ENCODE results near the gene HORMAD2. TPM values are rescaled to one million over a fixed set of nuclear protein-coding genes. Genes with fewer than 3 reads are reported as not detected.

The HORMAD2 gene
- total and polyA plus RNA-seq, 9 of the 15 experiments (the other 6 are each of a cell fraction or from before 2014, with no cell fraction given), result not detected

GRCh38 chr22:30043161-30043560 lies 37.1 kb upstream of the HORMAD2 start (continued):
- TF ChIP-seq SNRNP70 (optimal IDR thresholded peaks at IDR 0.05; ENCODE audit: low read depth, low read length), result no peak
- no peak for TF ChIP-seq ZNF436 (CRISPR knock-in tag; IDR thresholded peaks at IDR 0.05)
- TF ChIP-seq DLX4 (CRISPR knock-in tag; IDR thresholded peaks at IDR 0.05), result no peak
- TF ChIP-seq POLR2B (IDR thresholded peaks at IDR 0.05; ENCODE audit: low read depth, partially characterized antibody), result no peak
- TF ChIP-seq NRF1 (conservative IDR thresholded peaks at IDR 0.05 in 1 of 2, IDR thresholded peaks at IDR 0.05 in 1 of 2), result no peak
- no peak for TF ChIP-seq ZBTB17 (CRISPR knock-in tag; IDR thresholded peaks at IDR 0.05)
- no peak for TF ChIP-seq ZNF707 (CRISPR knock-in tag; conservative IDR thresholded peaks at IDR 0.05)
- no peak for TF ChIP-seq ZNF184 (CRISPR knock-in tag; IDR thresholded peaks at IDR 0.05)

- Histone ChIP-seq H4K20me1 (replicated peaks; ENCODE audit: control insufficient read depth, insufficient read depth, low read length) (no peaks in the 10 kb centered on the region; the same call in 1 of the 2 replicates), H3K4me1 (replicated peaks in 1 of 2; ENCODE audit: control insufficient read depth in 2 of 2, insufficient read depth in 2 of 2, low read length in 2 of 2) (no peaks in the 10 kb centered on the region; a peak in 1 of 5 replicates), H3K4me2 (ENCODE audit: insufficient read depth, low read length) (no peak overlapping the region), H3K27me3 (ENCODE audit: control insufficient read depth in 2 of 2, insufficient read depth in 2 of 2, low read length in 2 of 2) (peaks cover 7 to 34% of the 10 kb centered on the region in 2 experiments; a peak in 4 of 5 replicates), H3K27ac (ENCODE audit: extremely low read depth, low read depth, low read length) (no peak overlapping the region), H3K9ac (ENCODE audit: insufficient read depth in 1 of 2, low read depth in 2 of 2, low read length in 2 of 2) (no peak overlapping the region), H3K9me1 (ENCODE audit: control insufficient read depth, insufficient read depth, low read length) (no peaks in the 10 kb centered on the region), H3K79me2 (ENCODE audit: control insufficient read depth, insufficient read depth, low read length) (no peaks in the 10 kb centered on the region), H2AFZ (ENCODE audit: low read depth, low read length) (no peak overlapping the region), H3K36me3 (ENCODE audit: control insufficient read depth, insufficient read depth, low read length) (no peaks in the 10 kb centered on the region), H3K9me3 (replicated peaks; ENCODE audit: control insufficient read depth, insufficient read depth, low read depth, low read length) (no peaks in the 10 kb centered on the region), H3K4me3 (no peak overlapping the region)
- TF ChIP-seq NKRF (IDR thresholded peaks at IDR 0.05; ENCODE audit: borderline replicate concordance), result no peak
- no peak for TF ChIP-seq LCOR (CRISPR knock-in tag; IDR thresholded peaks at IDR 0.05)
- no peak for TF ChIP-seq RFX1 (IDR thresholded peaks at IDR 0.05)
- no peak for TF ChIP-seq POLR2AphosphoS2 (IDR thresholded peaks at IDR 0.05; ENCODE audit: low read length)
- TF ChIP-seq RNF219 (CRISPR knock-in tag; IDR thresholded peaks at IDR 0.05), result no peak
- TF ChIP-seq SP1 (CRISPR knock-in tag; IDR thresholded peaks at IDR 0.05), result no peak
- no peak for TF ChIP-seq RBFOX2 (IDR thresholded peaks at IDR 0.05; ENCODE audit: low read depth, low read length)
- TF ChIP-seq TSC22D4 (tag; IDR thresholded peaks at IDR 0.05), result no peak
- TF ChIP-seq HCFC1 (IDR thresholded peaks at IDR 0.05; ENCODE audit: low read depth, low read length), result no peak
- no peak for TF ChIP-seq ADNP (tag; IDR thresholded peaks at IDR 0.05)
- TF ChIP-seq SMC3 (conservative IDR thresholded peaks at IDR 0.05; ENCODE audit: insufficient read depth, low read depth, low read length), result no peak
- no peak for TF ChIP-seq RBM14 (IDR thresholded peaks at IDR 0.05; ENCODE audit: borderline replicate concordance, insufficient read depth, low read depth, low read length)
- POLR2A ChIA-PET, result no interaction called here
- no TSS peak for BruUV-seq (replicated peaks)
- in situ Hi-C loops (cut with MboI), result no loop called here
- no peak for DNase-seq (ENCODE audit: extremely low read depth in 1 of 4, low spot score in 3 of 4)
- no peak for ATAC-seq
- no peak for FAIRE-seq
- WGBS (ENCODE audit: insufficient coverage, low coverage, missing lambda C conversion rate), result 0% methylated on average over 3 of the region's 3 CpGs
- intact Hi-C loops (cut with micrococcal nuclease), result no loop called here
- CTCF ChIA-PET (ENCODE audit: low intra/inter-chr PET ratio), result no interaction called here
These were observed 35.9 kb upstream of the HORMAD2 start for GRCh38 chr22:30044369-30044768.
